NCI-H82 (cell line): Measurements from ENCODE around the gene CNDP2.
"Not testable (repeated sequence)": the region's sequence is repeated elsewhere in the genome, so short reads cannot be mapped to it uniquely, and the experiment has no call there.

Experiments used
- DNase-seq: peaks from one replicate; lab custom pipeline; 2025; lab: John Stamatoyannopoulos, UW

The CNDP2 gene

GRCh38 chr18:74534981-74535649 lies 39.0 kb downstream of the CNDP2 start:
- no peak for DNase-seq

- no peak for DNase-seq
These were observed 43.1 kb downstream of the CNDP2 start for GRCh38 chr18:74539289-74539688.

- DNase-seq = no peak
These were observed 44.7 kb downstream of the CNDP2 start for GRCh38 chr18:74540652-74541421.

- no peak for DNase-seq
These were observed 45.8 kb downstream of the CNDP2 start for GRCh38 chr18:74541703-74542555.

- no peak for DNase-seq
These were observed 48.7 kb downstream of the CNDP2 start for GRCh38 chr18:74544898-74545297.

GRCh38 chr18:74546007-74546406 lies 49.8 kb downstream of the CNDP2 start:
- no peak for DNase-seq

GRCh38 chr18:74546751-74547530 lies 50.8 kb downstream of the CNDP2 start:
- no peak for DNase-seq

GRCh38 chr18:74547860-74548259 lies 51.7 kb downstream of the CNDP2 start:
- no peak for DNase-seq

GRCh38 chr18:74549591-74550104 lies 53.5 kb downstream of the CNDP2 start:
- DNase-seq = no peak

- no peak for DNase-seq
These were observed 54.7 kb downstream of the CNDP2 start for GRCh38 chr18:74550886-74551285.

GRCh38 chr18:74551452-74551851 lies 55.3 kb downstream of the CNDP2 start:
- DNase-seq = no peak

- peak; percentile 88 for DNase-seq
These were observed 55.9 kb downstream of the CNDP2 start for GRCh38 chr18:74551936-74552555.

- no peak for DNase-seq
These were observed 60.0 kb downstream of the CNDP2 start for GRCh38 chr18:74556126-74556525.

- no peak for DNase-seq
These were observed 61.9 kb downstream of the CNDP2 start for GRCh38 chr18:74558096-74558495.

GRCh38 chr18:74562131-74562730 lies 66.1 kb downstream of the CNDP2 start:
- no peak for DNase-seq

- no peak for DNase-seq
These were observed 66.6 kb downstream of the CNDP2 start for GRCh38 chr18:74562775-74563174.

- DNase-seq = no peak
These were observed 67.8 kb downstream of the CNDP2 start for GRCh38 chr18:74563999-74564398.

- DNase-seq = not testable (repeated sequence)
These were observed 69.0 kb downstream of the CNDP2 start for GRCh38 chr18:74565164-74565563.

GRCh38 chr18:74565993-74566392 lies 69.8 kb downstream of the CNDP2 start:
- DNase-seq = not testable (repeated sequence)

- DNase-seq = no peak
These were observed 71.7 kb downstream of the CNDP2 start for GRCh38 chr18:74567822-74568221.

- no peak for DNase-seq
These were observed 73.2 kb downstream of the CNDP2 start for GRCh38 chr18:74569401-74569800.
